ENCODE results near the gene KCNQ4.

Gene KCNQ4

DNA sequence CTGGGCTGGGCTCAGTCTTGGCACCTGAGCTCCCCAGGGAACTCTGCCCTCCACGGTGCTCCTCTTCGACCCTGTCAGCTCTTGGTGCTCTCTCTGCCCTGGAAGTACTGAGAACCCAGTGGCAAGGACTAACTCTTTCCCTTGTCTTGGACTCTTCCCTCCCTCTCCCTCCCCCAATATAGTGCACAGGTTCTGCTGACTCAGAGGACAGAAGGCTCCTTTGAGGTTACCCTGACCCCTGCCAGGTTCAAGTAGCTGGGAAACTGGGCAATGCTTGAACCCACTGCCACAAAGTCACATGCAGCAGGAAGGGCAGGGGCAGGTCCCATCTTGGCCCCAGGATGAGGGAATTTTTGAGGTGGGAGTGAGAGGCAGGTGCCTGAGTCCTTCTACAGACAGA, 20.3 kb downstream of the KCNQ4 start:
- no peak overlapping the region for H3K4me3 ChIP-seq (replicated peaks; ENCODE audit: insufficient read depth, low read length)
- no peak for DNase-seq (ENCODE audit: low read depth in 1 of 2, low spot score in 1 of 2)
- TF ChIP-seq, protein P1, sequence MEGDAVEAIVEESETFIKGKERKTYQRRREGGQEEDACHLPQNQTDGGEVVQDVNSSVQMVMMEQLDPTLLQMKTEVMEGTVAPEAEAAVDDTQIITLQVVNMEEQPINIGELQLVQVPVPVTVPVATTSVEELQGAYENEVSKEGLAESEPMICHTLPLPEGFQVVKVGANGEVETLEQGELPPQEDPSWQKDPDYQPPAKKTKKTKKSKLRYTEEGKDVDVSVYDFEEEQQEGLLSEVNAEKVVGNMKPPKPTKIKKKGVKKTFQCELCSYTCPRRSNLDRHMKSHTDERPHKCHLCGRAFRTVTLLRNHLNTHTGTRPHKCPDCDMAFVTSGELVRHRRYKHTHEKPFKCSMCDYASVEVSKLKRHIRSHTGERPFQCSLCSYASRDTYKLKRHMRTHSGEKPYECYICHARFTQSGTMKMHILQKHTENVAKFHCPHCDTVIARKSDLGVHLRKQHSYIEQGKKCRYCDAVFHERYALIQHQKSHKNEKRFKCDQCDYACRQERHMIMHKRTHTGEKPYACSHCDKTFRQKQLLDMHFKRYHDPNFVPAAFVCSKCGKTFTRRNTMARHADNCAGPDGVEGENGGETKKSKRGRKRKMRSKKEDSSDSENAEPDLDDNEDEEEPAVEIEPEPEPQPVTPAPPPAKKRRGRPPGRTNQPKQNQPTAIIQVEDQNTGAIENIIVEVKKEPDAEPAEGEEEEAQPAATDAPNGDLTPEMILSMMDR (IDR thresholded peaks at IDR 0.05; ENCODE audit: insufficient read depth, low read length): no peak
- no peak for TF ChIP-seq REST (IDR thresholded peaks at IDR 0.05; ENCODE audit: insufficient replicate concordance, low read depth)
- TF ChIP-seq POLR2AphosphoS5 (IDR thresholded peaks at IDR 0.05; ENCODE audit: low read depth): no peak
- no peak for TF ChIP-seq SPI1 (IDR thresholded peaks at IDR 0.05; ENCODE audit: borderline replicate concordance, low read depth)
- TF ChIP-seq GABPA (IDR thresholded peaks at IDR 0.05; ENCODE audit: low read depth): no peak

DNA sequence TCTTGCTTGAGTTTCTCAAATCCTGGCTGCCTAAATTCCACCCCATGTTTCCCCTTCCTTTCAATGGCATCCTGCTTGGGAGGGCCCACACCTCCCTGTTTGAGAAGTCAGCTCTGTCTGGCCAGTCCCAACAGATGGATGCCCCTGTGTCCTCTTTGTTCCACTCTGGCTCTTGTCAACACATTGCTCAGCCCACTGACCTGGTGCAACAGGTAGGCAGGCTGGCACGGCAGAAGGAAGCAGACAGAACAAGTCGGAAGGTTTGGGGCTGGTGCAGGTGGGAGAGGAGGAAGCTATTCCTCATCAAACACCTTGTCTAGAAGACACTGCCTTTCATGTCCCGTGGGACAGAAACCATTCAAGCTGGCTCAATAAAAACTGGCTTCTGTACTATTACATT, 22.7 kb downstream of the KCNQ4 start:
- H3K27me3 ChIP-seq (ENCODE audit: insufficient read depth, poor library complexity, severe bottlenecking): no peaks in the 10 kb centered on the region
- H3K27ac ChIP-seq (replicated peaks): no peak overlapping the region
- TF ChIP-seq REST (IDR thresholded peaks at IDR 0.05; ENCODE audit: insufficient replicate concordance, low read depth): no peak
- no peak for TF ChIP-seq SPI1 (IDR thresholded peaks at IDR 0.05; ENCODE audit: borderline replicate concordance, low read depth)
- no peak for TF ChIP-seq POLR2AphosphoS5 (IDR thresholded peaks at IDR 0.05; ENCODE audit: low read depth)
- TF ChIP-seq, protein P1 (IDR thresholded peaks at IDR 0.05; ENCODE audit: insufficient read depth, low read length): no peak
- no peak for TF ChIP-seq GABPA (IDR thresholded peaks at IDR 0.05; ENCODE audit: low read depth)
- DNase-seq (ENCODE audit: low read depth in 1 of 2, low spot score in 1 of 2): no peak
- H3K4me3 ChIP-seq (replicated peaks; ENCODE audit: insufficient read depth, low read length): no peak overlapping the region

More for the DNA sequence above, 20.3 kb downstream of the KCNQ4 start:
- H3K27ac ChIP-seq (replicated peaks): no peak overlapping the region
- no peaks in the 10 kb centered on the region for H3K27me3 ChIP-seq (ENCODE audit: insufficient read depth, poor library complexity, severe bottlenecking)

- TF ChIP-seq POLR2AphosphoS5 (IDR thresholded peaks at IDR 0.05; ENCODE audit: low read depth): no peak
- no peak for TF ChIP-seq SPI1 (IDR thresholded peaks at IDR 0.05; ENCODE audit: borderline replicate concordance, low read depth)
- no peak for TF ChIP-seq GABPA (IDR thresholded peaks at IDR 0.05; ENCODE audit: low read depth)
- no peak for TF ChIP-seq REST (IDR thresholded peaks at IDR 0.05; ENCODE audit: insufficient replicate concordance, low read depth)
- TF ChIP-seq, protein P1 (IDR thresholded peaks at IDR 0.05; ENCODE audit: insufficient read depth, low read length): no peak
- Histone ChIP-seq H3K27me3 (ENCODE audit: insufficient read depth, poor library complexity, severe bottlenecking) (no peaks in the 10 kb centered on the region), H3K4me3 (replicated peaks; ENCODE audit: insufficient read depth, low read length) (no peak overlapping the region), H3K27ac (replicated peaks) (no peak overlapping the region)
- DNase-seq (ENCODE audit: low read depth in 1 of 2, low spot score in 1 of 2): no peak
These were observed 23.4 kb downstream of the KCNQ4 start for GRCh38 chr1:40806731-40807695.
